ENCODE data around the gene ABL1. TPM values are rescaled to one million over a fixed set of nuclear protein-coding genes. Genes with fewer than 3 reads are reported as not detected.

The ABL1 gene
- total RNA-seq, 1 experiment from 2014 or later: 41.5 TPM

GRCh38 chr9:130824643-130825350, 10.3 kb upstream of the ABL1 start:
- DNase-seq (ENCODE audit: low read depth): peak; percentile 61

- no peak for DNase-seq (ENCODE audit: low read depth)
These were observed 9.8 kb upstream of the ABL1 start for GRCh38 chr9:130825351-130825651.

DNA sequence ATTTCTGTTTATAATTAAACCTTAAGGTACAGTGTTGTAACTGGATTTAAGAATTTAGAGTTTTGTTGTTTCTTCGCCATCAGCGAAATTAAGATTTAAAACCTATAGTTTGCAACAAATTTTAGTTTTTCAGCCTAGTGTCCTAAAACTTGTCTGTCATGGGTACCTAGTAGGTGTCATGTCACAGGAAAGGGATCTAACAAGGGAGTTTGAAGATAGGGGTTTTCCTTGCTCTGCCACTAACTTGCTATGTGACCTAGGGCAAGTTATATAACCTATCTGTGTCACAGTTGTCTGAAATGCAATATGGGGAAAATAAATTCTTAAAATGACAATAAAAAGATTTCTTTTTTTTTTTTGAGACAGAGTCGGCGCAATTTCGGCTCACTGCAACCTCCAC, 9.2 kb upstream of the ABL1 start:
- DNase-seq (ENCODE audit: low read depth): no peak

GRCh38 chr9:130829762-130830161, 5.3 kb upstream of the ABL1 start:
- DNase-seq (ENCODE audit: low read depth): no peak

DNA sequence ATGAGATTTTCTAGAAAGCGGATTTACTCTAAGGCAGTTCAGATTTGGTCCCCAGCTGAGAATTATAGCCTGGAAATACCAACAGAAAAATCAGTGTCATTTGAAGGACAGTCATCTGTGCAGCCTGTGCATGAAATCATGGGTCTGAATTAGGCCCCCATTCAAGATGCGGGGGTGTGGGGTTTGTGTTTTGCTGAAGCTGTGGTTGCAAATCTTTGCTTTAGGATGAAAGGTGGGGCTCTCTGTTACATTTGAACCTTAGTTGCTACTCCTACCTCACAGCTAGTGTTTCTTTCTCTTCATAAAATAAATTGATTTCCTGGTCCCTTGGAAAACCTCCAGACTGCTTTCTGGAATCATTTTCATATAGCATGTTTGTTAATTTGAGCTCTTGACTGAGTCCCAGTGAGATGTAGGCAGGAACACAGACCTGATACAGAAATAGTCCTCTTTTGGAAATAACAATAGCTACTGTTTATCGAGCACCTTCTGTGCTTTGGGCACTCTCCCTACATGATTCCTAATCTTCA, 4.8 kb upstream of the ABL1 start:
- no peak for DNase-seq (ENCODE audit: low read depth)

DNA sequence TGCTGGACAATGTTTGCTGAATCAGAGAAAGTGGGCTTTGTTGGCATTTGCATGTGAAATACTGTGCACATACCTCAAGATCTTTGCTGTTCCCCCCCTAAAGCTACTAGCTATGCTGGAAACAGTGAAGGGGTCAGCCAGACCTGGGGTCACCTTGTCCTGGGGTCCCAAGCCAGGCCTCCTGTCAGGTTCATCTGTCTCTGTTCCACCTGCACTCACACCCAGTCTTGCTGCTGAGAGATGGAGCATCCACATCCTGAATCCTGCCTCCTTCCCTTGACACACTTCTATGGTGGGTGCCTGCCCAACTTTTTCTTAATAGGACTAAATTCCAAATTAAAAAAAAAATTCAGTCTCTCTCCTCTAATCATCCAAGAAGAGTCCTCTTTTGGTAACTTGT, 4.0 kb upstream of the ABL1 start:
- DNase-seq (ENCODE audit: low read depth): no peak

- DNase-seq (ENCODE audit: low read depth): no peak
These were observed 1.7 kb upstream of the ABL1 start for GRCh38 chr9:130833031-130833990.

DNA sequence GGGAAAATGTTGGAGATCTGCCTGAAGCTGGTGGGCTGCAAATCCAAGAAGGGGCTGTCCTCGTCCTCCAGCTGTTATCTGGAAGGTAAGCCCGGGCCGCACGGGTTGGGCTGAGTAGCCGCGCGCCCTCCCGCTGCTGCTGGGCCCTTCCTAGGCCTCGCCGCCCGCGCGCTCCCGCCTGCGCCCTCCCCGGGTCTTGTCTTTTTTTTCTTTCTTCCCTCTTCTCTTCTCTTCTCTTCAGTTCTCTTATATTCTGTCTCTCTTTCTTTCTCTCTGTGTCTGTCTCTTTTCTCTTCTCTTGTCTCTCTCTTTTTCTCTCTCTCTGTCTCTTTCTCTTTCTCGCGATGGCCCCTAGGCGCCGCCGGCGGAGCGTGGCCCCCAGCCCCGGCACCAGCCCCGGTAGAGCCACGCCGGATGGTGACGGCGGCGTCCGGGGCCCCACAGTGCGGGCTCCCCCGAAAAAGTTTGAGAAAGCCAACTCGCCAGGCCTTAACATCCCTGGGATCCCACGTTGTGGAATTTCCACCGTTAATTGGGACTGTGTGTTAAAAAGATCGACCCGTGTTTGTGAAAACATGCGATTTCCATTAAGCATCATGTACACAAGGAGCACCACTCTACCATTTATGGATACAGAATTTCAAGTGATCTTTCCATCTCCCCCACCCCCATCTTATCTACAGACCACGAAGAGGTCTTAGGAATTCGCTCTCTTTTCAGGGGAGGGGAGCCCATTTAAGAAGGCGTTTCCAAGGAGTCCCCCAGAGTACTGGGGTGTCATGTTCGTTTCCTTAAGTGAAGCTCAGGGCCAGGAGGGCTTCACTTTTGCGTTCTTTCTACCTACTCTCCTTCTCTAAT, 616 bp downstream of the ABL1 start:
- no peak for DNase-seq (ENCODE audit: low read depth)

DNA sequence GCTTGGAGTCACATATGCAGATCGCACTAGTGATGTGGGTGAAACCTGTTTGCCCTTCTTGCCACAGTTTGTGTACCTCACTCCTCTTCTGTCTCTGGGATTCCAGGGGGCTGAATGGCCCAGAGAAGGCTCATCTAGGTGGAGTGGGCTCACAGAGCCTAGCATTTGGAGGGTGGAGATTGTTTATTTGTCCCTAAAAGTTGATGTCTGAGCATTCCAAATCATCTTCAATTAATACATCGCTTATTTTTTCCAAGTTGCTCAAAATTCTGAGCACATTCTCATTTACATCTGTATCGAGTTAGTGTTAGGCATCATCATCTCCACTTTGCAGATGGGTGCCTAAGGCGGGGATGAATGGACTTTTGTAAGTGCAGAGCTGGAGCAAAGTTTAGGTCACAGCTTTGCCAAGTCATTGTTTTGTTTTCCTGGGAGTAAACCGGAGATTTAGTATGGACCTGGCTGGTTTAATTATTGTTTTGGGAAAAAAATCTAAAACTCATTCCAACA, 2.0 kb downstream of the ABL1 start:
- DNase-seq (ENCODE audit: low read depth): no peak

DNA sequence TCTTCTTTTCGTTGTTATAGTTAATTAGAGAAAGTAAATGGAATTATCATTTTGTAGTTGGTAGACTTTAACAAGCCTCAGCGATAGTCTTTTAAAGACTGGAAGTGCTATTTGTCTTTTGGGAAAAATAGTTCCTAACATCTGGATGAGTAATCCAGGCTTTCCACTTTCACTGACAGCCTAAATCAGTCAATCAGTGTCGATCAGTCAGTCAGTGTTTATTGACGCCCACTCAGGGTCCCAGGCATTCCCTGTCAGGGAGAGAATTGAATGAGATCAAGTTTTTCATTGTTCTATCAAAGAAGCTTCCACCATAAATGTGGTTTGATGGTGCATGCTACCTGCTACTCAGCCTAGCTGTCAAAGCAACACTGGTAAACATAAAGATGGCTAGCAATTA, 2.6 kb downstream of the ABL1 start:
- no peak for DNase-seq (ENCODE audit: low read depth)

GRCh38 chr9:130839132-130840111, 4.4 kb downstream of the ABL1 start:
- no peak for DNase-seq (ENCODE audit: low read depth)

DNA sequence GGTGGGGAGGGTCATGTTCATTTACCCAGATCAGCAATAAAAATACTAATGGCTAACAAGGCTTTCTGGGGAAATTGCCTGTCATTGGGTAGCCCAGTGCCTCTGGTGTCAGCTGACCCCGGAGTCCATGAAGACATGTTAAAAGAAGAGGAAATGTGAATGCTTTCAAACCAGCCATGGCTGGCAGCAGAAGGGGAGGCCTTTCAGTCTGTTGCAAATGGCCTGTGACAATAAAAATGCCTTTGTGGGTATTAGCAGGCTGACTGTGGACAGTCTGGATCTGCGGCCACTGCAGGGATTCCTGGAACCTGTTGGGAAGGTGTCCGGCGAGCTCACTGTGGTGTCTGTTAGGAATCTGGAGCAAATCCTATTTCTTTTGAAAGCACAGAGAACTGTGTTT, 7.5 kb downstream of the ABL1 start:
- DNase-seq (ENCODE audit: low read depth): no peak

DNA sequence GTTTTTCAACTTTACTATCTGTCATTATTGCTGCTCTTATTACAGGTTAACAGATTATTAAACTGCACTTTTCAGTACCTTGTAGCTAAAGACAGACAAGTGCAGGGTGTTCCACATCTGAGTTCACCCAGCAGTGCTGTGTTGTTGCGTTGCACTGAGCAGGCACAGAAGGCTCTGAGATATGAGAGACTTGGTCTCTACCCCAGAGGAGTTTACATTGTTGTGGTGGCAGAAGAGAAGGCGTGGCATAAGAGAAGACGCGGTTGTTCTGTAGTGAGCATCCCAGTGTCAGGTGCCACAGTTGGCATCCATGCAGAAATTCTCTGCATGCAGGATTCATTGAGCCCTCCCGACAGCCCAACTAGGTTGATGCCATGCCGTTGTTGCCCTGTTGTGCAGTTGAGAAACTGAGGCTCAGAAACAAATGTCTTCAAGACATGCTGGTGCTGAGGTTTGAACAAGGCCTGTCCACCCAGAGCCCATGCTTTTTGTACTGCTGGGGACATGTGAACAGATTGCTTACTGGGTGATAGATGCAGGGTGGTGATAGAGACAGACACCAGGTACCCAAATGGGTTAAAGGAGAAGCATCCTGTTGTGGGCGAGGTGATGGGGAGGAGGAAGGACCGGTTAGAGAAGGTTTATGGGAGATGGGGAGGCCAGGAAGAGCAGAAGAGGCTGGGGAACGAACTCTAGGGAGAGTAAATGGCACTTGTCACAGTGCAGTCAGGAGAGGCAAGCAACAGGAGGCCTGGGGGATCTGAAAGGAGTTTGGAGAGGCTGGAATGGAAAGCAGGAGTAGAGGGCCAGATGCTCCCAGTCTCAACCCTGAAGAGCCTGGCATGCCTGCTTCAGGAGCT, 8.2 kb downstream of the ABL1 start:
- DNase-seq (ENCODE audit: low read depth): no peak

- DNase-seq (ENCODE audit: low read depth): no peak
These were observed 9.0 kb downstream of the ABL1 start for GRCh38 chr9:130844044-130844451.

GRCh38 chr9:130845254-130845653, 10.2 kb downstream of the ABL1 start:
- DNase-seq (ENCODE audit: low read depth): no peak

- peak; percentile 64 for DNase-seq (ENCODE audit: low read depth)
These were observed 10.9 kb downstream of the ABL1 start for GRCh38 chr9:130845901-130846481.

DNA sequence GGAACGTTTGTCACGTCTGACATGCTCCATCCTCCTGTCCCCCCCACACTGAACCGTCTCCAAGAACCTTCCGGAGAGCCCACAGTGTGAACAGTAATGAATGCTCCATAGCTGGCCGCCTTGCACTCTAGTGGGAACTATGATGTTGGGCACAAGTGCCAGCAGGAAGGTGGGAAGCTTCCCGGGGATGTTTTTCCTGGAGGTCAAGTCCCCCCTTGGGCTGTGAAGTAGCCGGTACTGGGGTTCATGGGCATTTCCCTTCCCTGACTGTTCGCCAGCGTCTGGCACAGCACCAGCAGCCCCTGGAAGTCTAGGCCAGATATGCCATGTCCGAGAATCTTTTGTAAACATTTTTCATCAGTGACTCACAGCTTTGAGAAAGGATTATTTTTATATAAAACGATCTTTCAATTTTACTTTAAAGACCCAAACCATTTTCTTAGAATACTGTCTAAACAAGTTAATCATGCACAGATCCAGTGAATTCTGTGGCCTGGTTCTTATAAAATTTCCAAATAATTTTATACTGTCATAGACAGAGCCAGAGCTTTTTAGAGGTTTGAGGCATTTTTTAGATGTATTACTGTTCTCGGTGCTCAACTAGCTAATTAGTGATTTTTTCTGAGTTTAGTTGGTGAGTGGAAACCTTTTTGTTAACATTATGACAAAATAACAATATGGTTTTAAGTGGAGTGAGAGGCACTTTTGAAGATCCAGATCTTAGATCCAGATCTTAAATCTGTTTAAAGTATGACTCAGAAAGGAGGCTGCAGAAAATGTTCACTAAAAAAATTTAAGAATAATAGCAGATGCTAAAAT, 11.6 kb downstream of the ABL1 start:
- DNase-seq (ENCODE audit: low read depth): peak; percentile 87

Data from HT1080 (cell line).